ENCODE measurements around the gene CELF5. TPM values are rescaled to one million over a fixed set of nuclear protein-coding genes. Genes with fewer than 3 reads are reported as not detected.
"Not testable (repeated sequence)": the region's sequence is repeated elsewhere in the genome, so short reads cannot be mapped to it uniquely, and the experiment has no call there.

Gene CELF5
- total and polyA plus RNA-seq, 12 donors, result not detected

DNA sequence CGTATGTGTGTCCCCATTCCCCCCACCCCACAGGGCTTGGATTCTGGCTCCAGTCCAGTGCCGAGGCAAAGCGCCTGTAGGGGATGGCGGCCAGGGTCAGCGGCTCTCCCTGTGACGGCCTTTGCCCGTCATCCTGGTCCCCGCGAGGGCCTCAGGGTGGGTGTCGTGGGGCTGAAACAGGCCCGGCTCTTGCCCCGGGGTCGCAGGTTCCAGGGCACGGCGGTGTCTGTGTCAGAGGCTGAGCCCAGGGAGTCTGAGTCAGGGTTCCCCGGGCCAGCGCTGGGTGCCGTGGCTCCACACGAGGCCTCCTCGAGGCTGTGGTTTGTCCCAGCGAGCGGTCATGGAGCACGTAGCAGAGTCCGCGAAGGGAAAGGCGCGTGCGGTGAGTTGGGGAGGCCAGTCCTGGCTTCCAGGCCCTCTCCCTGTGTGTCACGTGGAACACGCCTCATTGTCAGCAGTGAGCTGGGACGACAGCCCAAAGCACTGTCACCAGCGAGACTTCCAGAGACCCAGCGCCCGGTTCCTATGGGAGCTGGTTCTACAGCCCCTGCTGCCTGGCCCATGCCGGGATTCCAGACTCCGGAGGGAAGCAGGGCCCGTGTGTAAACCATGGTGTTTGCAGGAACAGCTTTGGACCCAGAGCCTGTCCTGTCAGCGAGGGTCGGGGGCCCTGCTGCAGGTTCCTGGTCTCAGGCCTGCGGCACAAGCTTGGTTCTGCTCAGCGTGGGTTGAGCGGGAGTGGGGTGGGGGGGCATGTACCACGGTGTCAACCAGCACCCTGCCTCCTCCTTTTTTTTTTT is 25.4 kb upstream of the CELF5 start:
- H3K4me1 ChIP-seq, result no peaks in the 10 kb centered on the region
- H3K36me3 ChIP-seq, result peaks cover 0 to 71% (median 4%) of the 10 kb centered on the region in 9 donors
- intact Hi-C loops (cut with DNase I), result no loop called here
- no peaks in the 10 kb centered on the region for H3K9me3 ChIP-seq
- no peak overlapping the region for H3K4me3 ChIP-seq
- no peaks in the 10 kb centered on the region for H3K27me3 ChIP-seq
- TF ChIP-seq, protein P1, sequence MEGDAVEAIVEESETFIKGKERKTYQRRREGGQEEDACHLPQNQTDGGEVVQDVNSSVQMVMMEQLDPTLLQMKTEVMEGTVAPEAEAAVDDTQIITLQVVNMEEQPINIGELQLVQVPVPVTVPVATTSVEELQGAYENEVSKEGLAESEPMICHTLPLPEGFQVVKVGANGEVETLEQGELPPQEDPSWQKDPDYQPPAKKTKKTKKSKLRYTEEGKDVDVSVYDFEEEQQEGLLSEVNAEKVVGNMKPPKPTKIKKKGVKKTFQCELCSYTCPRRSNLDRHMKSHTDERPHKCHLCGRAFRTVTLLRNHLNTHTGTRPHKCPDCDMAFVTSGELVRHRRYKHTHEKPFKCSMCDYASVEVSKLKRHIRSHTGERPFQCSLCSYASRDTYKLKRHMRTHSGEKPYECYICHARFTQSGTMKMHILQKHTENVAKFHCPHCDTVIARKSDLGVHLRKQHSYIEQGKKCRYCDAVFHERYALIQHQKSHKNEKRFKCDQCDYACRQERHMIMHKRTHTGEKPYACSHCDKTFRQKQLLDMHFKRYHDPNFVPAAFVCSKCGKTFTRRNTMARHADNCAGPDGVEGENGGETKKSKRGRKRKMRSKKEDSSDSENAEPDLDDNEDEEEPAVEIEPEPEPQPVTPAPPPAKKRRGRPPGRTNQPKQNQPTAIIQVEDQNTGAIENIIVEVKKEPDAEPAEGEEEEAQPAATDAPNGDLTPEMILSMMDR (IDR thresholded peaks at IDR 0.05), result no peak
- DNase-seq (no peak), ATAC-seq (no peak)
- 95% methylated on average over 43 of the region's 43 CpGs for WGBS, 2 donors
- H3K27ac ChIP-seq, result no peak overlapping the region

DNA sequence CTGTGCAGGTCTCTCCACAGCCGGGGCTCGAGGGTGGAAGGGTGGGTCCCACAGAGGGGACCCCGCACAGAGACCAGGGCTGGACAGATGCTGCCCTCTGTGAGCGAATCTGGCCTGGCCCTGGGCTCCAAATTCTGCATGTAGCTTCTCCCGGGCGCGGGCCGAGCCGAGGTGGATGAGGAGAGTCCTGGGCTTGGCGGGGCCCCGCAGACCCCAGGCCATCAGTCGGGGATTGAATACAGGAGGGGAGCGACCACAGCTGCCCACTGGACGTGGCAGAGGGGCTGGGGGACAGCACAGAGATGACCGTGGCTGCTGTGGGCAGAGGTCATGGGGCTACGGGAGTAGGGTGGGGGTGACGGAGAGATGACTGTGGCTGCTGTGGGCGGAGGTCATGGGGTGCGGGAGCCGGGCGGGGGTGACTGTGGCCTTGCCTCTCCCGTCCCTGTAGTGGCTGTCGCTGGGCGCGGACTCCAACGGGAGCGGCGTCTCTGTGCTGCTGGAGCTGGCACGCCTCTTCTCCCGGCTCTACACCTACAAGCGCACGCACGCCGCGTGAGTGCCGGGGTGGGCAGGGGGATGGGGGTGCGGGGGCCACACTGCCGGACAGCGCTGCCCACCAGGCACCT is 23.3 kb upstream of the CELF5 start:
- peaks cover 0 to 79% (median 10%) of the 10 kb centered on the region in 9 donors for H3K36me3 ChIP-seq
- intact Hi-C loops (cut with DNase I), result no loop called here
- no peaks in the 10 kb centered on the region for H3K9me3 ChIP-seq
- 97 to 98% methylated on average over 34 to 39 of the region's 39 CpGs for WGBS, 2 donors
- no peak for DNase-seq
- no peak overlapping the region for H3K27ac ChIP-seq
- TF ChIP-seq, protein P1 (IDR thresholded peaks at IDR 0.05), result no peak
- H3K4me3 ChIP-seq, result no peak overlapping the region
- ATAC-seq, result no peak
- no peaks in the 10 kb centered on the region for H3K27me3 ChIP-seq
- no peaks in the 10 kb centered on the region for H3K4me1 ChIP-seq

DNA sequence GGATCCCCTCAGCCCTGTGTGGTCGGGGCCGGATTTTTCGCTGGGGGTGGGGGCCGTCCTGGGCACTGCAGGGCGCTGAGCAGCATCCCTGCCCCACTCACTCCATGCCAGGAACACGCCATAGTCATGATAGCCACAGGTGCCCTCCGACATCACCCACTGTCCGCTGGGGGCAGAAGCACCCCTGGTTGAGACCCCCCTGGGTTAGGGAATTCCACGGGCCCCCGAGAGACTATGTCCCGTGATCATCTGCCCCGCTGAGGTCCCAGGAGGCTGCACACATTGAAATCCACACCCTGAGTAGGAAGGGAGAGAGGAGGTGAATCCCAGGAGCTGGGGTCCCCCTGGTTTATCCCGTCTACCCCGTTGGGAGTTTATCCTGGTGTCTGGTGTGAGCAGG is 22.6 kb upstream of the CELF5 start:
- Histone ChIP-seq H3K27ac (no peak overlapping the region), H3K9me3 (no peaks in the 10 kb centered on the region), H3K4me1 (no peaks in the 10 kb centered on the region), H3K36me3 (peaks cover 0 to 79% (median 13%) of the 10 kb centered on the region in 9 donors), H3K4me3 (no peak overlapping the region), H3K27me3 (no peaks in the 10 kb centered on the region)
- TF ChIP-seq, protein P1 (IDR thresholded peaks at IDR 0.05), result no peak
- ATAC-seq (no peak), DNase-seq (no peak)
- WGBS, 2 donors, result 94 to 95% methylated on average over 14 of the region's 14 CpGs
- intact Hi-C loops (cut with DNase I), result no loop called here

DNA sequence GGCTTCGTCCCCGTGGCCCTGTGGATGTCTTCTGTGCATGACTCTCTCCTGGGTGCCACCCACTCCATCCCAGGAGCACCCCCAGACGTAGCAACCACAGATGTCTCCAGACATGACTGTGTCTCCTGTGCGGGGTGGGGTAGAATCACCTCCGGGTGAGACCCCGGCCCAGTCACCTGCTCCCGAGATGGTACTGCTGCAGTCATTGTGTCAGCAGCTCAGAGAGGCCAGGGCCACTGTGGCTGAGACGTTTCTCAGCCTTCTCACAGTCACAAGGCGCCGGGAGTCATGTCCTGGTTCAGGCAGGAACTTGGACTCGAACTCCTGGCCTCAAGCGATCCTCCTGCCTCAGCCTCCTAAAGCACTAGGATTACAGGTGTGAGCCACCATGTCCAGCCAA is 22.1 kb upstream of the CELF5 start:
- H3K4me1 ChIP-seq, result no peaks in the 10 kb centered on the region
- no peak overlapping the region for H3K27ac ChIP-seq
- TF ChIP-seq, protein P1 (IDR thresholded peaks at IDR 0.05), result no peak
- H3K36me3 ChIP-seq, result peaks cover 0 to 79% (median 17%) of the 10 kb centered on the region in 9 donors
- H3K9me3 ChIP-seq, result no peaks in the 10 kb centered on the region
- no peaks in the 10 kb centered on the region for H3K27me3 ChIP-seq
- ATAC-seq, result no peak
- intact Hi-C loops (cut with DNase I), result no loop called here
- DNase-seq, result no peak
- no peak overlapping the region for H3K4me3 ChIP-seq
- WGBS, 2 donors, result 90 to 93% methylated on average over 12 of the region's 12 CpGs

DNA sequence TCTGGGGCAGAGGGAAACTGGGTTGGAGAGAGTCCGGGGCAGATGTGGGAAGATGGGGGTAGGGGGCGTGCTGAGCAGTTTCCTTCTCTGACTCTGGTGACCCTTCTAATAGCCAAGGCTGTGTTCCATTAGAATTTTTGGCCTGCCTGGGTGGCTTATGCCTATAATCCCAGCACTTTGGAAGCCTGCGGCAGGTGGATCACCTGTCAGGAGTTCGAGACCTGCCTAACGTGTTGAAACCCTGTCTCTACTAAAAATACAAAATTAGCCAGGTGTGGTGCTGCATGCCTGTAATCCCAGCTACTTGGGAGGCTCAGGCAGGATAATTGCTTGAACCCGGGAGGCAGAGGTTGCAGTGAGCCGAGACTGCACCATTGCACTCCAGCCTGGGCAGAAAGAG is 21.6 kb upstream of the CELF5 start:
- intact Hi-C loops (cut with DNase I); H3K9me3 ChIP-seq: not testable (repeated sequence)

More for the DNA sequence above, 21.6 kb upstream of the CELF5 start:
- not testable (repeated sequence) for H3K27me3 ChIP-seq, DNase-seq, H3K4me1 ChIP-seq, ATAC-seq, H3K27ac ChIP-seq, H3K4me3 ChIP-seq
- WGBS, 2 donors, result 90 to 97% methylated on average over 7 of the region's 7 CpGs
- H3K36me3 ChIP-seq, result peaks cover 0 to 84% (median 23%) of the 10 kb centered on the region in 9 donors
